ENCODE measurements around the gene NPIPA3.
"Not testable (repeated sequence)": the region's sequence is repeated elsewhere in the genome, so short reads cannot be mapped to it uniquely, and the experiment has no call there.

NPIPA3 gene

DNA sequence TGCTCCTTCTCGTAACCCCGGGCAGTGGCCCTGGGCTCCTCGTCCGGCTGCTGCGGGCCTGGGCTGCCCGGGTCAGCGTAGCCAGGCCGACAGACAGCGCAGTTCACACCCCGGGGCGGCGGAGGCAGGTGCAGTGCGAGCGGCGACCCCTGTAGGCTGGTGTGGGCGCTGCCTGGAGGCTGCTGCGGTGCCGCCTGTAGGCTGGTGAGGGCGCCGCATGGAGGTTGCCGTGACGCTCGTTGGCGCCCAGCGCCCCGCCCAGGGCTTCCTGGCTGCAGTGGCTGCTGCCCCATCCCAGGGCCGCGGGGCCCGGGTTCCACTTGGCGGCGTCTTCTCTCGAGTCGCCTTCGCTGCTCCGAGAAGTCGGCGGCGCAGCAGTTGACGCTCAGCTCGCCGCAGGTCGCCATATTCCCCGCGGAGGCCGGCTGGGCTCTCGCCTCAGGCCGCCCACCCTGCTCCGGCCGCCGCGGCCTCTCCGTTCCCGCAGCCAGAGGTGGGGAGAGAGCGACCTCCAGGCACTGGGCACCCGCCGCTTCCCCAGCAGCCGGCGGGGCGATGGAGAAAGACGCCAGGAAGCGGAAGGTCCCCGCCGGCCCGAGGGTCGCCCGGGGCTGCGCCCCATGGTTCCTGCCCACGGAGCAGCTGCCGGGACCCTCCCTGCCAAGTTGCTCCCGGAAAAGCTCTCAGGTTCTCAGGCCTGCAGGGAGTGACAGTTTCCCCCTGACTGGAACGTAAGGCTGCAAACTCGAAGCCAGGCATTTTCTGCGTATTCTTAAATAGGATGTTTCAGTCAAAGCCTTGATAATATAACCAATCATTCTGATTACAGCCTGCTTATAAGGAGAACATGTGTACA lies 39.3 kb downstream of the NPIPA3 start, which contains the start of gene NPIPA2:
Gene NPIPA2 (plus strand): TSS at position 261 of the 856 bp plus-strand sequence. CDS start 5,533 bp downstream, outside the sequence.
- DNase-seq (ENCODE audit: low read depth), result not testable (repeated sequence)

DNA sequence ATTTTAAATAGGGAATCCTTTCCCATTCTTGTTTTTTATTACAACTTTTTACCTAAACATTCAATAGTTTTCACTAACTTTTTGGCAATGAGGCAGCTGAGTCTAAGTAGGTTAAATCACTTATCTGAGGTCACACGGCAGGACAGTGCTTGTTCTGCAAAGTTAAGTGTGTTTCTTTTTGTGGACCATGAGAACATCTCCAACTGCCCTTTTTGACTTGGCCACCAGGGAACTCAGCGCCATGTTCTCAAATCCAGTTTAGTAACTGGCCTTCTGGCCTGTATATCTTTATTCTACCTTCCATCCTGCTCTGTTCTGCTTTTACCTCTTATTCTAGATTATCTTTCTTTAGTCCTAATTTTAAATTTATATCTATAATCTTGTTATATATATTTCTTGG lies 70.4 kb downstream of the NPIPA3 start:
- not testable (repeated sequence) for DNase-seq (ENCODE audit: low read depth)

- not testable (repeated sequence) for DNase-seq (ENCODE audit: low read depth)
Observed at GRCh38 chr16:14775624-14776023, 72.4 kb downstream of the NPIPA3 start.
